NCI-H774 (cell line): ENCODE measurements around the gene ADAMTS7.
"Not testable (repeated sequence)": the region's sequence is repeated elsewhere in the genome, so short reads cannot be mapped to it uniquely, and the experiment has no call there.

Experiments used
- DNase-seq: peaks from one replicate; lab custom pipeline; 2025; lab: John Stamatoyannopoulos, UW

Gene ADAMTS7

DNA sequence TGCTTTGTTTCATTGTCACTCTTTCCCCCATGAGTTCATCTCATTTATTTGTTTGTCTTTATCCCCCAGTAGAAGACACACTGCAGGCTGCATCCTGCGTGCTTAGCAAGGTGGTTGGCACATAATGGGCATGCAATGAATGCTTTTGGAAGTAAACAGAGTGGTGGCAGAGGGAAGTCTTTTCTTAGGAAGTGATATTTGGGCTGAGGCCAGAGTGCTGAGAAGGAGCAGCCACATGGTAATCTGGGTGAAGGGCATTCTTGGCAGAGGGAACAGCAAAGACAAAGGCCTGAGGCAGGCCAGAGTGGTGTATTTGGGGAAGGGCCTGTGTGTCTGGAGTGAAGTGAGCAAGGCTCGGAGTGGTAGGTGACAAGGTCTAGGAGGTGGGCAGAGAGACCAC, 17.7 kb upstream of the ADAMTS7 start:
- no peak for DNase-seq

GRCh38 chr15:78822514-78822913, 11.2 kb upstream of the ADAMTS7 start:
- DNase-seq, result no peak

- no peak for DNase-seq
These were observed 540 bp upstream of the ADAMTS7 start for GRCh38 chr15:78811825-78812183.

DNA sequence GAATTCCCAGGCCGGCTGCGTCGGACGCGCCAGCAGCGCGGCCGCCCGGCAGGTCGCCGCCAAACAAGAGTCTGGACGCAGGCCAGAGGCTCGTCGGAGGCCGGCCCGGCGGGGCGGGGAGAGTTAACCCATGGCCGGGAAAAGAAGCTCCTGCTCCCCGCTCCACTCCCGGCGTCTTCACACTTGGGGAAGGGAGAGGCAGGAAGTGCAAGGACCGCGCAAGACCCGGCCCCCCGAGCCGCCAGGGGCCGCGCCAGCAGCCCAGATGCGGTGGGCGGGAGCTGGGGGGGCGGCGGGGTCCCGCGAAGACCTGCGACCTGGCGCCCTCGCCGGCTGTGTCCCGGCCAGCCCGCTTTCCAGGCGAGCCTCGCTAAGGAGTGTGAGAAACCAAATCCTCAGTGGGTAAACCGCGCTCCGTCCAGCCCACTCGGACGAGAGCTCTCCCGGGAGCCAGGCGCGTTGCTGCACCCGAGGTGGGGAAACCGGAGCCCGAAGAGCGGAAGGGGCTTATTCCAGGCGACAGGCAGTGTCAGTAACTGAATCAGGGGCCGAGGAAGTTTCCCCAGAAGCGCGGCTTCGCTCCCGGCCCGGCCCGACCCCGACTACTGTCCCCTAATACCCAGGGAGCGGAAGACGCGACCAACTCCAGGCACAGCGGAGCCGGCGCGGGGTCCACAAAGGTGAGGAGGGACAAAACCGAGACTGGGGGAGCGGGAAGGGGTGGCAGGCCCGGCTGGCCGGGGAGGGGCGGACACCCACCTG, 721 bp downstream of the ADAMTS7 start:
- DNase-seq, result no peak

- DNase-seq, result no peak
These were observed 1.3 kb downstream of the ADAMTS7 start for GRCh38 chr15:78810003-78810361.

GRCh38 chr15:78808550-78808949, 2.7 kb downstream of the ADAMTS7 start:
- DNase-seq, result no peak

DNA sequence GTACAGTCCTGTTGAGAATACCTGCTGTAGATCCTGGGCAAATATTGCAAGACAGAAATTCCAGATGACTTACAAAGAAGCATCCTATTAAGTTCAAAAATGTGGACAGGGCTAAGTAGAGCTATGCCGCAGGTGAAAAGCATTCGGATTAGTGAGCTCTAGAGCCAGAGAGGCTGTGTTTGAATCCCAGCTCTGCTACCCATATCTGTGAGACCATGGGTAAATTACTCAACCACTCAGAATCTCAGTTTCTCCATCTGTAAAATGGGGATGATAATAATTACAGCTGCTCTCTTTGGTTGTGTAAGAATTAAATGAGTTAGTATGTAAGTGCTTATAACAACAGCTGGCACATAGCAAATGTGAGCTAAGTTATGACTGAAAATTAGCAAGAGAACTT, 3.9 kb downstream of the ADAMTS7 start:
- no peak for DNase-seq

- no peak for DNase-seq
These were observed 6.9 kb downstream of the ADAMTS7 start for GRCh38 chr15:78804391-78804792.

- DNase-seq, result no peak
These were observed 10.5 kb downstream of the ADAMTS7 start for GRCh38 chr15:78800806-78801205.

DNA sequence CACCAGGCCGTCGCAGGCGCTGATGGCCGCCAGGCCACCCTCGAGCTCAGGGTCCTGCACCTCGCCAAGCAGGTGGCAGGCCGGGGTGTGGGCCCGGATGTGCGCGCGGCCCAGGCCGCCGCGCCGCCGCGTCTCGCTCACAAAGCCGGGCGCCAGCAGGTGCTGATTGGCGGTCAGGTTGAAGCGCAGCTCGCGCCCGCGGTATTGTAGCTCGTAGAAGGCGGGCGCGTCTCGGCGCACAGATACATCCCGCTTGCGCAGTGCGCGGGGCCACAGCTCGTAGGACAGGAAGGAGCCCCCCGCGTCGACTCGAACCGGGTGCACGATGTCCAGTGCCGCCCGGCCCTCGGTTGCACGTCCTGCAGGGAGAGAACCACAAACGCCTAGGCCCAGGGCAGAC, 11.1 kb downstream of the ADAMTS7 start:
- no peak for DNase-seq

DNA sequence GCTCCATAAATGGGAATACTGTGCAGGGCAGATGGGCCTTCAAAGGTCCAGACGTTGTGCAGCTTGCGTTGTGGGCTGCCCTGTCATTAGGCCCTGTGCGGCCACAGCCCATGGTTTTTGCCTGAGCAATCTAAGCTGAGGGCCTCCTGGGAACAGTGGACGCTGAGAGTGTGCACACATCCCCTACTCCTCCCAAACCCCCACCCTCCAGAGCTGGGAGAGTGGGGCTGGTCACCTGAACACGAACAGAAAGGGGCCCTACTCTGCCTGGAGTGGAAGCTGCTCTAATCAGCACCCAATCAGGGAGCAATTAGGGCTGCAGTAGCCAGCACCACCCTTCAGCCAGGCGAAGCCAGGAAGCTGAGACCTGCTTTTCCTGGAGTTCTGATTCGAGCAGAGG, 12.2 kb downstream of the ADAMTS7 start:
- not testable (repeated sequence) for DNase-seq

GRCh38 chr15:78798355-78798754, 12.9 kb downstream of the ADAMTS7 start:
- DNase-seq, result not testable (repeated sequence)

GRCh38 chr15:78797951-78798350, 13.3 kb downstream of the ADAMTS7 start:
- DNase-seq, result no peak

DNA sequence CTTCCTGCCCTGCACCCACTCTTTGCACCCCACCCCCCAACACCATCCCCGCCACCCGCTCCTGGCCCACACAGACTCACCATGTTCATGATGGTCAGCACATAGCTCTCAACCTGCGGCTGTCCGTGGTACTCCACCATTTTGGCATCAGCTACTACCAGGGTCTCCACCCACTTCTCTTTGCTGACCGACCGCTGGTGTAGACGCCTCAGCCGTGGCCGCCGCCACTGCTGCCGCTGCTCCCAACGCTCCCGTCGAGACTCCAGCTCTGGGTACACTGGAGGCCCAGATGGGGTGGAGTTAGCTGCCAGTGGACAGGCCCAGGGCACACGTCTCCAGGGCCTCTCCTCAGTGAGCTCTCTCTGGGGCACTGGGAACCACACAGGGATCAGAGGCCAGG, 14.8 kb downstream of the ADAMTS7 start:
- DNase-seq, result no peak

- no peak for DNase-seq
These were observed 16.2 kb downstream of the ADAMTS7 start for GRCh38 chr15:78795043-78795442.

DNA sequence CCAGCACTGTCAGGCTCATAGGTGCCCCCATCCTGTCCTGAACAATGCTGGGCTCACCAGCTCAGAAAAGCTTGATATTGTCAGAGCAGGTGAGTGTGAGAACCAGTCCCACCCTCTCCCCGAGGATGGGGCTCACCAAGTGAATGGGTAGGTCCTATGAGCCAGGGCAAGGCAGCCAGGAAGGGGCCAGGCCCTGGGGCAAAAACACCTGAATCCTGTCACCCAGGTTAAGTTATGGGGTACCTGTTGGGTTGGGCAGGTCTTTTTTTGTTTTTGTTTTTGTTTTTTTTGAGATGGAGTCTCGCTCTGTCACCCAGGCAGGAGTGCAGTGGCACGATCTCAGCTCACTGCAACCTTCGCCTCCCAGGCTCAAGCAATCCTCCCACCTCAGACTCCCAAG, 16.8 kb downstream of the ADAMTS7 start:
- DNase-seq, result not testable (repeated sequence)

- no peak for DNase-seq
These were observed 19.9 kb downstream of the ADAMTS7 start for GRCh38 chr15:78791357-78791756.

- DNase-seq, result no peak
These were observed 21.2 kb downstream of the ADAMTS7 start for GRCh38 chr15:78790027-78790426.

GRCh38 chr15:78789615-78790014, 21.6 kb downstream of the ADAMTS7 start:
- DNase-seq, result no peak

DNA sequence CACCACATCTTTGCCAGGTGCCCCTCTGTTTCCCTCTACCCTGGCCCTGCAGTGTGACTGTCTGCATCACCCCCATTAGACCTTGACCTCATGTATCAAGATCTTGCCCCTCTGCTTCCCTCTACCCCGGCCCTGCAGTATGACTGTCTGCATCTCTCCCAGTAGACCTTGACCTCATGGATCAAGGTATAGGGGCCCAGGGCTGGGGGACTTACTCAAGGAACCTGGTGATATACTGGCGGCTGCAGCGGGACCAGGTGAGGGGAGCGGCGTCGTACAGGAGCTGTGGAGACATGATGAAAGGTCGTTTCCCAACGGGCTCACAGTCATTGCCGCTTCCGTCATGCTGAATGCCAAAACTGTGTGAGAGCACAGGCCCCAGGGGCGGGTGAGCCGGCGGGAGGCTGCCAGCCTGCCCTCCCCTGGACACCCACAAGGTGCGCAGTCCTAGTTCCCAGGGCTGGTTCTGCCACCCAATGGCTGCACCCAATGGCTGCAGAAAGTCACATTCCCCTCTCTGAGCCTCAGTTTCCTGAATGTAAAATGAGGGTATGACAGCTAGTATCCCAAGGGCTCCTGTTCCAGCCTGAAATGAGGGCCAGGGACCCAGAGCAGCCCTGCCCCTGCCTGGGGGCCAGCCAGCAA, 23.1 kb downstream of the ADAMTS7 start:
- DNase-seq, result no peak

DNA sequence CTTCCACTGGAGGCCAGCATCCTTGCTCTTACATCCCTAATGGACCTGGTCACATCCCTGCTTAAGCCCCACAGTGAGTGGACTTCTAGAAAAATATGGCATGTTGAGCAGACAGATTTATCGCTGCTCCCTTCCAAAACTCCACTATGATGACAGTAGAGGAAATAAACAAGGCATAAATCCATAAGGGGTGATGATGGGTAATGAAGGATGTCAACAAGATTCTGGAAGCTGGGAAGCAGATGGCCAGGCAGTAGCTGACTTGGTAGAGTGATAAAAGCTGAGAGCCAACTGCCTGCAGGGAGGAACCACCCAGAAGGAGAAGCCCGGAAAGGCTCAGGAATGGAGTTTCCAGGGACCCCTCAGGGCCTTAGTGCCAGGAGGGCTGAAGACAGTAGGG, 28.9 kb downstream of the ADAMTS7 start:
- not testable (repeated sequence) for DNase-seq

GRCh38 chr15:78781381-78781780, 29.9 kb downstream of the ADAMTS7 start:
- not testable (repeated sequence) for DNase-seq

DNA sequence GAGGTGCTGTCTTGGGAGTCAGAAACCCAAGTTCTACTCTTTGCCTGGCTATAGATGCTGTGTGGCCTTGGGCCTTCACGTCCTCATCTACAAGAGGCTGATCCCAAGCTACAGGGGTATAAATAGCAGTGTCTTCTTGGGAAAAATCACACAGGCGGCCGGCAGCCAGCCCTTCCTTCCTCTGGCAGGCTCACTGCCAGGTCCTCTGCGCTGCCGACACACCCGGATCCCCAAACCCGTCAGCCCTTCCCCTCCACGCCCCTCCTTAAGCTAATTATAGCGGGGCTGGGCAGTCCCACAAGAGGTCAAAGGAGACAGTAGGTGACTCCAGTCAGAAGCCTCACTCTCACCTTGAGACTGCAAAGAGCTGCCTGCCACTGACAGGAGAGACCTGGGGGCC, 31.3 kb downstream of the ADAMTS7 start:
- not testable (repeated sequence) for DNase-seq
